A673 (cell line): ENCODE measurements around the gene PRR35.

ENCODE experiments used
- EZH2 ChIP-seq: fragments of 200-600 bp; sonication (generic); IDR thresholded peaks from 2 replicates; pipeline ENCODE4 v1.6.1; 2017; ENCODE audit warnings: borderline replicate concordance, low read depth, mild to moderate bottlenecking, mixed read lengths, antibody characterized with exemption, low read length; ENCODE audit not compliant: poor library complexity, severe bottlenecking
- TF ChIP-seq, protein P1 (sequence below): fragments of 300-800, 200-600 bp; sonication (generic); conservative IDR thresholded peaks from 2 replicates; pipeline ENCODE4 v1.5.1; 2017; ENCODE audit warnings: low read depth, mild to moderate bottlenecking, antibody characterized with exemption, low read length, moderate library complexity, mixed read lengths

DNA sequence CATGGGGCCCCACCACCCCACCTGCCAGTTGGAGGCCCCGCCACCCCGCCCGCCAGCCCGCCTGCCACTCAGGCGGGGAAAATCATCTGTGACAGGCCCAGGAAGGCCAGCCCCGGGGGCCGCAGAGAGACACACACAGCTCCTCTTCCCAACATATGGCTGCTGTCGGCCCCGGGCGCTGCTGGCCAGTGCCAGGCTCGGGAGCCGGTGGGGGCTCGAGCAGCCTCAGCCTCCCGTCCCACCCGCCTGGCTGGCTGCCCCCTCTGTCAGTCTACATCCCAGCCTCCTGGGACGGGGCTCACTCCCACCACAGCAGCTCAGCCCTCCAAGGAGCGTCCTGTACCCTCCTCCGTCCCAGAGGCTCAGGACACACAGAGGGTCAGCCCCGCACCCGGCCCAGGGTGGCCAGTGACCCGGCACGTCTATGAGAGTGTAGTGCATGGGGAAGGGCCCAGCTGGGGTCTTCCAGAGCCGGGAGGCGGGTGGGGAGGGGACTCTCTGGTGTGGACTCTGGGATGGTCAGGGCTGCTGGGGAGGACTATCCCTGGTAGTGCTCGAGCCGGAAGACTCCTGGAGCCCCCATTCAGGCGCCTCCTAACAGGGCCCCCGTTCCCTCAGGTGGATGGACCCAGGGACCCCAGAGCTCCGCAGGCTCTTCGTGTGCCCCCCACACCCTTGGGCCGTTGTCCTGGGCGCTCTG, 3.6 kb upstream of the PRR35 start:
- TF ChIP-seq, protein P1, sequence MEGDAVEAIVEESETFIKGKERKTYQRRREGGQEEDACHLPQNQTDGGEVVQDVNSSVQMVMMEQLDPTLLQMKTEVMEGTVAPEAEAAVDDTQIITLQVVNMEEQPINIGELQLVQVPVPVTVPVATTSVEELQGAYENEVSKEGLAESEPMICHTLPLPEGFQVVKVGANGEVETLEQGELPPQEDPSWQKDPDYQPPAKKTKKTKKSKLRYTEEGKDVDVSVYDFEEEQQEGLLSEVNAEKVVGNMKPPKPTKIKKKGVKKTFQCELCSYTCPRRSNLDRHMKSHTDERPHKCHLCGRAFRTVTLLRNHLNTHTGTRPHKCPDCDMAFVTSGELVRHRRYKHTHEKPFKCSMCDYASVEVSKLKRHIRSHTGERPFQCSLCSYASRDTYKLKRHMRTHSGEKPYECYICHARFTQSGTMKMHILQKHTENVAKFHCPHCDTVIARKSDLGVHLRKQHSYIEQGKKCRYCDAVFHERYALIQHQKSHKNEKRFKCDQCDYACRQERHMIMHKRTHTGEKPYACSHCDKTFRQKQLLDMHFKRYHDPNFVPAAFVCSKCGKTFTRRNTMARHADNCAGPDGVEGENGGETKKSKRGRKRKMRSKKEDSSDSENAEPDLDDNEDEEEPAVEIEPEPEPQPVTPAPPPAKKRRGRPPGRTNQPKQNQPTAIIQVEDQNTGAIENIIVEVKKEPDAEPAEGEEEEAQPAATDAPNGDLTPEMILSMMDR = no peak
- TF ChIP-seq EZH2 = no peak
